Ascending aorta (tissue), 2 donors: Measurements from ENCODE around the gene HORMAD1. TPM values are rescaled to one million over a fixed set of nuclear protein-coding genes. Genes with fewer than 3 reads are reported as not detected.

Experiments
- DNase-seq, 2 donors: peaks; one replicate each; pipeline ENCODE4 v3.0.0-alpha.2; 2019; ENCODE audit warnings: low spot score in 2 of 2
- H3K27ac ChIP-seq, 2 donors: fragments of 200-600 bp; sonication (generic); one replicate each; pipeline ENCODE4 v1.5.1; 2016 to 2017; ENCODE audit warnings: mild to moderate bottlenecking in 1 of 2
- H3K27me3 ChIP-seq: fragments of 200-600 bp; sonication (generic); one replicate; pipeline ENCODE4 v1.5.1; 2017
- H3K36me3 ChIP-seq, 2 donors: fragments of 200-600 bp; sonication (generic); one replicate each; pipeline ENCODE4 v1.5.1; 2016
- H3K4me1 ChIP-seq, 2 donors: fragments of 200-600 bp; sonication (generic); one replicate each; pipeline ENCODE4 v1.5.1; 2016 to 2017; ENCODE audit warnings: mild to moderate bottlenecking in 1 of 2
- H3K4me3 ChIP-seq, 2 donors: fragments of 200-600 bp; sonication (generic); one replicate each; pipeline ENCODE4 v1.5.1; 2016 to 2017; ENCODE audit warnings: mild to moderate bottlenecking in 1 of 2
- H3K9me3 ChIP-seq, 2 donors: fragments of 200-600 bp; sonication (generic); one replicate each; pipeline ENCODE4 v1.5.1; 2016
- CTCF ChIP-seq, 3 experiments: fragments of 200-600 bp in 2 of 3; fragments of 450-650 bp in 1 of 3; sonication (generic) in 2 of 3; IDR thresholded peaks; one replicate each; pipeline ENCODE4 v1.5.1; 2016 to 2019; ENCODE audit warnings: antibody characterized with exemption in 3 of 3, mild to moderate bottlenecking in 1 of 3, moderate library complexity in 1 of 3
- intact Hi-C: fragments of 100-400 bp; cut with DNase I; formaldehyde crosslinking; loops from one replicate; pipeline ENCODE4 v1.15.1; 2023
- total RNA-seq: library from RNA; depleted of rRNA; stranded (reverse); fragments of >200 nt; gene quantifications from one replicate; pipeline ENCODE4 v1.1.0, GENCODE V29; 2016

HORMAD1 gene
- total RNA-seq, 1 donor from 2014 or later, result not detected

- intact Hi-C loops, result loop anchor here (5.0 to 10.0 kb wide), 7 partner anchors 64 to 469 kb away; partner anchors contain the start of genes ARNT, CERS2, LYSMD1 and MINDY1
- Histone ChIP-seq H3K4me3 (peak overlapping the region; percentile 77 to 79), H3K27me3 (no peaks in the 10 kb centered on the region), H3K4me1 (peaks cover 0 to 2% of the 10 kb centered on the region in 2 donors), H3K27ac (peak overlapping the region in 1 of 2 donors; percentile 6), H3K9me3 (no peaks in the 10 kb centered on the region), H3K36me3 (peaks cover 7 to 30% of the 10 kb centered on the region in 2 donors)
- TF ChIP-seq CTCF (IDR thresholded peaks at IDR 0.05), result no peak
- no peak for DNase-seq
Observed at GRCh38 chr1:150696162-150696561, 24.5 kb downstream of the HORMAD1 start.

- peaks cover 0 to 2% of the 10 kb centered on the region in 2 donors for H3K4me1 ChIP-seq
- peaks cover 7 to 30% of the 10 kb centered on the region in 2 donors for H3K36me3 ChIP-seq
- TF ChIP-seq CTCF (IDR thresholded peaks at IDR 0.05), result no peak
- intact Hi-C loops, result loop anchor here (5.0 to 10.0 kb wide), 7 partner anchors 63 to 469 kb away; partner anchors contain the start of genes ARNT, CERS2, LYSMD1 and MINDY1
- no peak overlapping the region for H3K27ac ChIP-seq
- DNase-seq, result no peak
- no peaks in the 10 kb centered on the region for H3K9me3 ChIP-seq
- H3K27me3 ChIP-seq, result no peaks in the 10 kb centered on the region
- H3K4me3 ChIP-seq, result peak overlapping the region in 1 of 2 donors; percentile 79
Observed at GRCh38 chr1:150695561-150695960, 25.1 kb downstream of the HORMAD1 start.

- Histone ChIP-seq H3K4me3 (no peak overlapping the region), H3K27me3 (no peaks in the 10 kb centered on the region), H3K9me3 (no peaks in the 10 kb centered on the region), H3K4me1 (peaks cover 0 to 2% of the 10 kb centered on the region in 2 donors), H3K27ac (no peak overlapping the region), H3K36me3 (peaks cover 7 to 34% of the 10 kb centered on the region in 2 donors)
- DNase-seq, result no peak
- TF ChIP-seq CTCF (IDR thresholded peaks at IDR 0.05), result no peak
- intact Hi-C loops, result loop anchor here (10.0 kb wide), 5 partner anchors 138 to 472 kb away; partner anchors contain the start of genes ARNT, CERS2, LYSMD1 and MINDY1
Observed at GRCh38 chr1:150692720-150693119, 28.0 kb downstream of the HORMAD1 start.

- H3K27ac ChIP-seq, result no peak overlapping the region
- intact Hi-C loops, result no loop called here
- no peak for TF ChIP-seq CTCF (IDR thresholded peaks at IDR 0.05)
- no peaks in the 10 kb centered on the region for H3K27me3 ChIP-seq
- DNase-seq, result no peak
- no peaks in the 10 kb centered on the region for H3K9me3 ChIP-seq
- no peak overlapping the region for H3K4me3 ChIP-seq
- peaks cover 0 to 2% of the 10 kb centered on the region in 2 donors for H3K4me1 ChIP-seq
- H3K36me3 ChIP-seq, result peaks cover 7 to 22% of the 10 kb centered on the region in 2 donors
Observed at GRCh38 chr1:150688763-150689162, 31.9 kb downstream of the HORMAD1 start.

- Histone ChIP-seq H3K36me3 (peaks cover 6 to 15% of the 10 kb centered on the region in 2 donors), H3K9me3 (no peaks in the 10 kb centered on the region), H3K4me3 (no peak overlapping the region), H3K27ac (no peak overlapping the region), H3K4me1 (no peaks in the 10 kb centered on the region), H3K27me3 (no peaks in the 10 kb centered on the region)
- intact Hi-C loops, result no loop called here
- TF ChIP-seq CTCF (IDR thresholded peaks at IDR 0.05), result no peak
- DNase-seq, result no peak
Observed at GRCh38 chr1:150686275-150686674, 34.4 kb downstream of the HORMAD1 start.
